IPS DF 4.7 (cell line): Measurements from ENCODE around the gene SEMA5A.

Source experiments
- DNase-seq: peaks from one replicate; pipeline ENCODE4 v3.0.0-alpha.2; 2013; ENCODE audit warnings: low spot score; ENCODE audit errors: extremely low read depth

Gene SEMA5A

GRCh38 chr5:9176641-9177040 lies 369.2 kb downstream of the SEMA5A start:
- no peak for DNase-seq

GRCh38 chr5:9174446-9174845 lies 371.4 kb downstream of the SEMA5A start:
- no peak for DNase-seq

GRCh38 chr5:9173281-9174048 lies 372.4 kb downstream of the SEMA5A start:
- no peak for DNase-seq

GRCh38 chr5:9170026-9170425 lies 375.8 kb downstream of the SEMA5A start:
- DNase-seq: no peak

GRCh38 chr5:9169557-9169902 lies 376.3 kb downstream of the SEMA5A start:
- DNase-seq: no peak

- no peak for DNase-seq
These were observed 376.9 kb downstream of the SEMA5A start for GRCh38 chr5:9168791-9169556.

GRCh38 chr5:9166202-9167112 lies 379.4 kb downstream of the SEMA5A start:
- DNase-seq: no peak

GRCh38 chr5:9165546-9165945 lies 380.3 kb downstream of the SEMA5A start:
- no peak for DNase-seq

GRCh38 chr5:9160747-9161146 lies 385.1 kb downstream of the SEMA5A start:
- no peak for DNase-seq

GRCh38 chr5:9157811-9158210 lies 388.1 kb downstream of the SEMA5A start:
- DNase-seq: no peak

GRCh38 chr5:9157020-9157419 lies 388.9 kb downstream of the SEMA5A start:
- DNase-seq: no peak

- DNase-seq: peak; percentile 7
These were observed 389.6 kb downstream of the SEMA5A start for GRCh38 chr5:9156282-9156681.

- DNase-seq: no peak
These were observed 394.0 kb downstream of the SEMA5A start for GRCh38 chr5:9151684-9152427.

- DNase-seq: no peak
These were observed 395.9 kb downstream of the SEMA5A start for GRCh38 chr5:9149988-9150387.

- no peak for DNase-seq
These were observed 397.6 kb downstream of the SEMA5A start for GRCh38 chr5:9148242-9148641.

- DNase-seq: no peak
These were observed 405.2 kb downstream of the SEMA5A start for GRCh38 chr5:9140711-9141110.

- no peak for DNase-seq
These were observed 405.7 kb downstream of the SEMA5A start for GRCh38 chr5:9140202-9140601.

GRCh38 chr5:9139344-9139743 lies 406.5 kb downstream of the SEMA5A start:
- DNase-seq: no peak

GRCh38 chr5:9128136-9128535 lies 417.7 kb downstream of the SEMA5A start:
- DNase-seq: no peak

- no peak for DNase-seq
These were observed 419.4 kb downstream of the SEMA5A start for GRCh38 chr5:9126490-9126889.

GRCh38 chr5:9125852-9126251 lies 420.0 kb downstream of the SEMA5A start:
- no peak for DNase-seq
